Measurements from ENCODE around the gene FBXL17. TPM values are rescaled to one million over a fixed set of nuclear protein-coding genes. Genes with fewer than 3 reads are reported as not detected.

FBXL17 gene
- total and polyA plus RNA-seq, 9 of the 15 experiments (the other 6 are each of a cell fraction or from before 2014, with no cell fraction given): 0.32 to 5.4 (median 1.8) TPM

- ATAC-seq (no peak), DNase-seq (ENCODE audit: extremely low read depth in 1 of 4, low spot score in 3 of 4) (no peak), FAIRE-seq (no peak)
- 0% methylated on average over 3 of the region's 3 CpGs for WGBS (ENCODE audit: insufficient coverage, low coverage, missing lambda C conversion rate)
- Histone ChIP-seq H3K27me3 (ENCODE audit: control insufficient read depth in 2 of 2, insufficient read depth in 2 of 2, low read length in 2 of 2) (no peaks in the 10 kb centered on the region), H3K9me3 (replicated peaks; ENCODE audit: control insufficient read depth, insufficient read depth, low read depth, low read length) (0 out of 2 replicates have a peak, but pooled peaks cover 4% of the 10 kb centered on the region), H3K9ac (ENCODE audit: insufficient read depth in 1 of 2, low read depth in 2 of 2, low read length in 2 of 2) (no peak overlapping the region), H3K27ac (ENCODE audit: extremely low read depth, low read depth, low read length) (no peak overlapping the region), H3K79me2 (ENCODE audit: control insufficient read depth, insufficient read depth, low read length) (no peaks in the 10 kb centered on the region), H3K9me1 (ENCODE audit: control insufficient read depth, insufficient read depth, low read length) (no peaks in the 10 kb centered on the region), H2AFZ (ENCODE audit: low read depth, low read length) (no peak overlapping the region), H3K4me2 (ENCODE audit: insufficient read depth, low read length) (no peak overlapping the region), H3K36me3 (ENCODE audit: control insufficient read depth, insufficient read depth, low read length) (no peaks in the 10 kb centered on the region), H4K20me1 (replicated peaks; ENCODE audit: control insufficient read depth, insufficient read depth, low read length) (no peaks in the 10 kb centered on the region), H3K4me1 (replicated peaks in 1 of 2; ENCODE audit: control insufficient read depth in 2 of 2, insufficient read depth in 2 of 2, low read length in 2 of 2) (no peaks in the 10 kb centered on the region), H3K4me3 (no peak overlapping the region)
- intact Hi-C loops (cut with micrococcal nuclease): no loop called here
- ChIA-PET CTCF (ENCODE audit: low intra/inter-chr PET ratio) (no interaction called here), POLR2A (no interaction called here)
- BruUV-seq (replicated peaks): no TSS peak
- TF ChIP-seq POLR3G (IDR thresholded peaks at IDR 0.05; ENCODE audit: extremely low read depth, insufficient read length, insufficient replicate concordance) (no peak), ZNF695 (CRISPR knock-in tag; IDR thresholded peaks at IDR 0.05) (no peak), ZNF445 (CRISPR knock-in tag; IDR thresholded peaks at IDR 0.05; ENCODE audit: low read depth) (no peak), ZNF76 (CRISPR knock-in tag; IDR thresholded peaks at IDR 0.05; ENCODE audit: borderline replicate concordance) (no peak), EZH2 (IDR thresholded peaks at IDR 0.05; ENCODE audit: borderline replicate concordance, low read depth, low read length) (no peak)
- in situ Hi-C loops (cut with MboI): no loop called here
Measured at GRCh38 chr5:108028883-108029282, 353.0 kb downstream of the FBXL17 start.

GRCh38 chr5:108028412-108028811 lies 353.5 kb downstream of the FBXL17 start:
- intact Hi-C loops (cut with micrococcal nuclease): no loop called here
- H3K4me3 ChIP-seq: no peak overlapping the region
- no peaks in the 10 kb centered on the region for H3K27me3 ChIP-seq (ENCODE audit: control insufficient read depth in 2 of 2, insufficient read depth in 2 of 2, low read length in 2 of 2)
- TF ChIP-seq ZBTB17 (CRISPR knock-in tag; IDR thresholded peaks at IDR 0.05) (no peak), NEUROD1 (IDR thresholded peaks at IDR 0.05; ENCODE audit: borderline replicate concordance, low read depth, low read length, partially characterized antibody) (no peak), POLR3G (IDR thresholded peaks at IDR 0.05; ENCODE audit: extremely low read depth, insufficient read length, insufficient replicate concordance) (no peak)
- no peak overlapping the region for H2AFZ ChIP-seq (ENCODE audit: low read depth, low read length)
- H3K9me1 ChIP-seq (ENCODE audit: control insufficient read depth, insufficient read depth, low read length): no peaks in the 10 kb centered on the region
- in situ Hi-C loops (cut with MboI): no loop called here
- no peak overlapping the region for H3K4me2 ChIP-seq (ENCODE audit: insufficient read depth, low read length)
- ChIA-PET POLR2A (no interaction called here), CTCF (ENCODE audit: low intra/inter-chr PET ratio) (no interaction called here)
- DNase-seq (ENCODE audit: extremely low read depth in 1 of 4, low spot score in 3 of 4) (no peak), FAIRE-seq (no peak), ATAC-seq (no peak)
- no peak overlapping the region for H3K9ac ChIP-seq (ENCODE audit: insufficient read depth in 1 of 2, low read depth in 2 of 2, low read length in 2 of 2)
- no peaks in the 10 kb centered on the region for H3K79me2 ChIP-seq (ENCODE audit: control insufficient read depth, insufficient read depth, low read length)
- H3K9me3 ChIP-seq (replicated peaks; ENCODE audit: control insufficient read depth, insufficient read depth, low read depth, low read length): 0 out of 2 replicates have a peak, but pooled peaks cover 4% of the 10 kb centered on the region
- H3K27ac ChIP-seq (ENCODE audit: extremely low read depth, low read depth, low read length): no peak overlapping the region
- no peaks in the 10 kb centered on the region for H3K36me3 ChIP-seq (ENCODE audit: control insufficient read depth, insufficient read depth, low read length)
- no peaks in the 10 kb centered on the region for H3K4me1 ChIP-seq (replicated peaks in 1 of 2; ENCODE audit: control insufficient read depth in 2 of 2, insufficient read depth in 2 of 2, low read length in 2 of 2)
- H4K20me1 ChIP-seq (replicated peaks; ENCODE audit: control insufficient read depth, insufficient read depth, low read length): no peaks in the 10 kb centered on the region
- BruUV-seq (replicated peaks): no TSS peak

Measured in K562 (cell line).